ENCODE measurements around the gene UPK1B.
"Not testable (repeated sequence)": the region's sequence is repeated elsewhere in the genome, so short reads cannot be mapped to it uniquely, and the experiment has no call there.

UPK1B gene

GRCh38 chr3:119227070-119227850, 53.9 kb downstream of the UPK1B start:
- DNase-seq = no peak

DNA sequence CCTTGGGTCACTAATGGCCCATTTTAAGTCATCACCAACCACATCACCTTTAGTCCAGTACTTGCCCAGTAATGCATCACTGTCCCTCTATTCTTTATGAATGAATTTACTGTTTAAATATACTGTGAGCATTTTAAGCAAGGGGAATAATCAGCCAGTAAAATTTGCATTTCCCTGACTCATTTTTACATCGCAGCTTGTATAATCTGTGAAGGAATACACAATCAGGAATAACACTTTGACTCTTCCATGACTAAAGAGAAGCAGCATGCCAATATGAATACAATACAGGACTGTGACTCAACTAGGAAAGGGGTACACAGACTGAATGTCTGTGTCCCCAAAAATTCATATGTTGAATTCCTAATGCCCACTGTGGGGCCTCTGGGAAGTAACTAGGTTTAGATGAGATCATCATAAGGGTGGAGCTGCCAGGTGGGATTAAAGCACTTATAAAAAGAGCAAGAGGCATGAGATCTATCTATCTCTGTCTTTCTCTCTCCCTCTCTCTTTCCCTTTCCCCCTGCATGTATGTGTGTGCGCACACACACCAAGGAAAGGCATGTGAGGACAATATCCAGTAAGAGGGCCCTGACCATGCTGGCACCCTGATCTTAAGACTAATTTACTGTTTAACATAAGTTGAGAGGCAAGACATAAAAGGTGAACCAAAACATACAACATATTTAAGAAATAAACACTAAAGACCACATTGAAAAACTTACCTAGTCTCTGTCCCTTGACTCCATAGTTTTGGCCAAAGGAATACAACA, 55.2 kb downstream of the UPK1B start:
- no peak for DNase-seq

- DNase-seq = no peak
Measured at GRCh38 chr3:119229190-119229589, 55.8 kb downstream of the UPK1B start.

DNA sequence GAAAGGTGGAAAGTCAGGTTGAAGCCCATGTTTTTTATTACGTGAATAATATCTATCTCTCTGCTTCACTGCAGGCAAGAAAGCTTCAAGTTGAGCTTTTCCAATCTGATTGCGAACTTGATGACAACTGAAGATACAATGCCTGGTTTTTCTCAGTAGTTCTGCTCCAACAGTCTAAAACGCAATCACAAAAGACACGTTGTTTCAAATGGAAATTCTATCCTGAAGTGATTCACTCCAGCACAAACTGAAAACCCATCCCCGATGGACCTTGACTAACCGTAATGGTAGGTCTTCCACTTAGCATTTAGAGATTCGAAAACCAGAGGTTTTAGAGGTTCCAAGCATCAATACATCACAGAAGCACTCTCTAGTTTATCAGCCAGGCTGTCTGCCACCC, 56.7 kb downstream of the UPK1B start:
- DNase-seq = no peak

DNA sequence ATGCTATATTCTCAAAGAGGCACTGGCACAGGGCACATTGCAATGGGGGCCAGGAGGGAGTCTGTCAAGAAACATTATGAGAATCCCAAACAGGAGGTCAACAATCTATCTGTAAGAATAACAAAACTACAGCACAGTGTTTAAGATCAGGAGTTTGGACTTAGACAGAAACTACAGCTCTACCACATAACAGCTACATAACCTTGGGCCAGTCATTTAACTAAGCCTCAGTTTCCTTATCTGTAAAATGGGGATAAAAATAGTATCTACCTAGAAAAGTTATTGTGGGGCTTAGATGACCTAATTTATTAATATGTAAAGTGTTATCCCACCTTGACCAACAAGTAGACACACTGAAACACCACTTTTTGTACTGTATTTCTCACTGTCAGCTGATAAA, 57.3 kb downstream of the UPK1B start:
- no peak for DNase-seq

DNA sequence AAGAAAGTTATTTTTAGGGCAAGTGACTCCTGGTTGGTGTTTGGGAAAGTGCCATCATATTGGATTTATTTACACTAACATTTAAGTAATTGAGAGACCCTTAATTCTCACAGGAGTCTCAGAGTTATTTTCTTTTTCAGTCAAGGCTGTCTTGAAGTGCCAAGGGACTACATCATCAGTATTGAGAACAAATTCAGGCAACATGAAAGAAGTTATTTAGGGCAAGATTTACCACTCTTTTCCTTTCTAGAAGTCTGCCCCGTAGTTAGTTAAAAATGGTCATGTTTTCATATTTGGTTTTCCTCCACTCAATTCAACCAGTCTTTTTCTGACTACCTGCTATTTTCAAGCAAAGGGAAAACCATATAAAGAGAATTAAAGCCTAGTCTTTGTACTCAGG, 61.2 kb downstream of the UPK1B start:
- DNase-seq = no peak

GRCh38 chr3:119235151-119235550, 61.8 kb downstream of the UPK1B start:
- DNase-seq = no peak

DNA sequence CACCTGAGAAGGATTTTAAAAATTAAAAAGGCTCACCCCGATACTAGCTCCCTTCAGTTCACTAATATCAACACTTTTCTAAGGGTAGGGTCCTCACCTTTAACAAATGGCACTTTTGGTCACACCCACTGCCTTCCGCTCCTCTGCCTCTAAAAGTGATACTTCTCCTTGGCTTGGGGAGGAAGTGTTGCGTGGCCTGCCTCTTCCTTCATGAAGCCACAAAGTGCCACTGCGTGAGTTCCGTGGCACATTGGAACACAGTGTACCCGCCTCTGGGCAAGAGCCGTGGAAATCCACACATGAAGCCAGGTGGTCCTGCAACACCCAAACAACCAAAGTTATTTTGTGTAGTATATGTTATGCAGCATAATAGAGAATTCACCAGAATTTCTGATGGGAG, 63.4 kb downstream of the UPK1B start:
- DNase-seq = peak; percentile 38

GRCh38 chr3:119237299-119237698, 63.9 kb downstream of the UPK1B start:
- no peak for DNase-seq

DNA sequence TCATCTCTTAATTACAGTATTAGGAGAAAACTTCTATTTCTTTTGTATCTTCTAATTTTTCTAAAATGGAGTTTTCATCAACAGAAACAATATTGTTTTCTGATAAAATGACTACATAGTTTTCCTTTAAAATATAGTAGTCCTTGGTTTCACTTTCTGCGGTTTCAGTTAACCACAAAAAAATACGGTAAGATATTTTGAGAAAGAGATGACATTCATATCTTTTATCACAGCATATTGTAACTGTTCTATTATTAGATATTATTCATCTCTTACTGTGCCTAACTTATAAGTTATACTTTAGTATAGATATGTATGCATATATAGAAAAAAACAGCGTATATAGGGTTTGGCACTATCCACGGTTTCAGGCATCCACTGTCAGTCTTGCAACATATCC, 65.0 kb downstream of the UPK1B start:
- no peak for DNase-seq

- DNase-seq = no peak
Measured at GRCh38 chr3:119239206-119239820, 65.9 kb downstream of the UPK1B start.

- DNase-seq = no peak
Measured at GRCh38 chr3:119240101-119240590, 66.7 kb downstream of the UPK1B start.

DNA sequence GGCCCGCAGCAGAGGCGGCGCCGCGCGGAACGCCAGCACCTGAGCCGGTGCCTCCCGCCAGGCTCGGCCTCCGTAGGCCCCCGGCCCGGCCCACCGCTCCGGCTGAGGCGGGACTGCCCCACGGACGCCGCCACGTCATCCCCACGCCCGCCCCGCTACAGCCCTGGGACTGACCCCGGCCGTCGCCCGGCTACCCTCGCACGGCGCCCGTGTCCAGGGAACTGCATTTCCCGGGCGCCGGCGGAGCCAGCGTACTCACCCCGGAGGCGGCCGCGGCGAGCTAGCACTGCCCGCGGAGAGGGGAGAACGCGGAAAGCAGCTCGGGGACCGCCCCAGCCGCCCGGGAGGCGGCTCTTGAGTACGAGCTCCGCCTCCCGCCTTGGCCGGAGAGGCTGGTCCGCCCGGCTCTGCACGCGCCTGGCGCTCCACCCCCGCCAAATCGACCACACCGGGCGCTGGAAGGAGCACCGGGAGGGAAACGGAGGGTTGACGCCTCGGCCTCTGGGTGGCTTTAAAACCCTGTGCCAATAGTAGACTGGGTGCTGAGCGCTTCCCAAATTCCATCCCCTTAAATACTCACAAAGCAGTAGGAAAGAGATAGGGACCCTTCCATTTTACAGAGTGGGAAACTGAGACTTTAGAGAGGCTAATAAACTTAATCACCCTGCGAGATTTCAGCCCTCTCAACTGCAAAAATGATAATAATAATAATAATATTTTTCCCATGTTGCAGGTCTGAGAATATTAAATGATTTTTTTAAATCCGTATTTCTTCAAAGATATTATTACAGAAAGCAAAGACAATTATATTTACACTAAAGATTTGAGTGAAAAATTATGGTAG, 67.4 kb downstream of the UPK1B start, which contains the start of gene B4GALT4:
TSS of gene B4GALT4 (minus strand) at position 288 of the 844 bp plus-strand sequence. CDS start 10,779 bp downstream, outside the sequence.
- DNase-seq = peak; percentile 76

DNA sequence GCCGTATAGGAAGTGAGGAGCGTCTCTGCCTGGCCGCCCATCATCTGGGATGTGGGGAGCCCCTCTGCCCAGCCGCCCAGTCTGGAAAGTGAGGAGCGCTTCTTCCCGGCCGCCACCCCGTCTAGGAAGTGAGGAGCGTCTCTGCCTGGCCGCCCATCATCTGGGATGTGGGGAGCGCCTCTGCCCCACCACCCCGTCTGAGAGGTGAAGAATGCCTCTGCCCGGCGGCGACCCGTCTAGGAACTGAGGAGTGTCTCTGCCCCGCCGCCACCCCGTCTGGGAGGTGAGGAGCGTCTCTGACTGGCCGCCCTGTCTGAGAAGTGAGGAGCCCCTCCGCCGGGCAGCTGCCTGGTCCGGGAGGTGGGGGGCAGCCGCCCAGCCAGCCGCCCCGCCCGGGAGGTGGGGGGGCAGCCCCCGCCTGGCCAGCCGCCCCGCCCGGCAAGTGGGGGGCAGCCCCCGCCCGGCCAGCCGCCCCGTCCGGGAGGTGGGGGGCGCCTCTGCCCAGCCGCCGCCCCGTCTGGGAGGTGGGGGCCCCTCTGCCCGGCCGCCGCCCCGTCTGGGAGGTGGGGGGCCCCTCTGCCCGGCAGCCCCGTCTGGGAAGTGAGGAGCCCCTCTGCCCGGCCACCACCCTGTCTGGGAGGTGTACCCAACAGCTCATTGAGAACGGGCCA, 69.1 kb downstream of the UPK1B start:
- DNase-seq = not testable (repeated sequence)

GRCh38 chr3:119243058-119243529, 69.7 kb downstream of the UPK1B start:
- DNase-seq = not testable (repeated sequence)

GRCh38 chr3:119243712-119244111, 70.3 kb downstream of the UPK1B start:
- no peak for DNase-seq

DNA sequence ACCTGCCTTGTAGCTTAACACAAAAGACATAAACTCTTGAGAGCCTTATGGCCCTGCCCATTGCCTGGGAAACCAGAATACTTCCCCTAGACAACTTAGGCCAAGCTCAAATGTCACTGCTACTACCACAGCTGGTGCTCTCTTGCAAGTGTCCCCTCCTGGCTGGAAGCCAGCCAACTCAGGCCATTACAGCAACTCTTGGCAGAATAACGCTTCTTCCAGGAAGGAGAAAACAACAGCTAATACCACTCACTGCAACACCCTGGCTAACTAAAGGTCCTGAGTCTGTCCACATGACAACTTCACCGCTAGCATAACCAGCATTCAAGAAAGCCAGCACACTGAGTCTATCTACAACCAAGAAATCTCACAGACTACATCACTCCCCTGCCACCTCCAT, 72.4 kb downstream of the UPK1B start:
- no peak for DNase-seq
